ENCODE results near the gene DIP2C.

DNA sequence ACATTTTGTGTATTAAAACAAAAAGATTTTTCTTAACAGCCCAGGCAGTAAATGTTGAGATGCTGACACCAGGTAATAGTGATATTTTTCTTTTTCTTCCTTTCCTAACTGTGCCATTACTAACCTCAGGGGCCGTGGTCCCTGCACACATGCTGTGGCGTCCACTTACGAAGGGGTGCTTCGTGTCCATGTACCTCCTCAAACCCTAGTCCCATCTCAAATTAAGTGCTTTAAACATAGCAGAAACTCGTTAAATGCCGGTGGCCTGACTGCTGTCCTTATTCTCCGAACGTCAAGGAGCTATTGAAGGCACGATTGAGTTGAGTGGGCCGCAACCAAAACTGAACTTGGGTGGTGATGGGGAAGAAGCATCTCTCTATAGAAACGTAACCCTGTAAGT, 421.8 kb downstream of the DIP2C start:
- TF ChIP-seq, protein P1, sequence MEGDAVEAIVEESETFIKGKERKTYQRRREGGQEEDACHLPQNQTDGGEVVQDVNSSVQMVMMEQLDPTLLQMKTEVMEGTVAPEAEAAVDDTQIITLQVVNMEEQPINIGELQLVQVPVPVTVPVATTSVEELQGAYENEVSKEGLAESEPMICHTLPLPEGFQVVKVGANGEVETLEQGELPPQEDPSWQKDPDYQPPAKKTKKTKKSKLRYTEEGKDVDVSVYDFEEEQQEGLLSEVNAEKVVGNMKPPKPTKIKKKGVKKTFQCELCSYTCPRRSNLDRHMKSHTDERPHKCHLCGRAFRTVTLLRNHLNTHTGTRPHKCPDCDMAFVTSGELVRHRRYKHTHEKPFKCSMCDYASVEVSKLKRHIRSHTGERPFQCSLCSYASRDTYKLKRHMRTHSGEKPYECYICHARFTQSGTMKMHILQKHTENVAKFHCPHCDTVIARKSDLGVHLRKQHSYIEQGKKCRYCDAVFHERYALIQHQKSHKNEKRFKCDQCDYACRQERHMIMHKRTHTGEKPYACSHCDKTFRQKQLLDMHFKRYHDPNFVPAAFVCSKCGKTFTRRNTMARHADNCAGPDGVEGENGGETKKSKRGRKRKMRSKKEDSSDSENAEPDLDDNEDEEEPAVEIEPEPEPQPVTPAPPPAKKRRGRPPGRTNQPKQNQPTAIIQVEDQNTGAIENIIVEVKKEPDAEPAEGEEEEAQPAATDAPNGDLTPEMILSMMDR (IDR thresholded peaks at IDR 0.05): no peak
- TF ChIP-seq POLR2A (IDR thresholded peaks at IDR 0.05): no peak
